HepG2 (cell line): ENCODE measurements around the gene CDC42EP3. TPM values are rescaled to one million over a fixed set of nuclear protein-coding genes. Genes with fewer than 3 reads are reported as not detected.

Experiments used
- ATAC-seq: fragments of 200-7000 bp; cut with Tn5 transposase; 3 replicates; pipeline ENCODE4 v1.9.1; 2020; ENCODE audit warnings: mild to moderate bottlenecking, moderate library complexity
- BruUV-seq: library from RNA; stranded (reverse); fragments of 400-500 nt; replicated peaks from 2 replicates; lab custom pipeline; 2021; lab: Mats Ljungman, UMichigan
- CTCF ChIA-PET: fragments of 300-600 bp; formaldehyde crosslinking; extraction: SDS; loops from one replicate; lab custom pipeline; 2021; ENCODE audit warnings: low total read pairs, inconsistent platforms, low intra/inter-chr PET ratio; lab: Yijun Ruan, JAX
- POLR2A ChIA-PET: fragments of 350-600 bp; sonication (Branson Sonifier 250); formaldehyde crosslinking; loops from one replicate; lab custom pipeline; 2020; ENCODE audit warnings: antibody characterized with exemption, inconsistent platforms; lab: Yijun Ruan, JAX
- DNase-seq: peaks from one replicate; pipeline ENCODE4 v3.0.0-alpha.2; 2015; ENCODE audit warnings: low spot score
- FAIRE-seq: peaks from 3 replicates; lab custom pipeline; 2011; peaks lifted over from hg19 to GRCh38; lab: Jason Lieb, UNC
- H2AFZ ChIP-seq: one replicate; pipeline ENCODE4 v1.6.1; 2011; ENCODE audit warnings: low read length, inconsistent platforms
- H3K27ac ChIP-seq: fragments of 300-600 bp; 3 replicates; pipeline ENCODE4 v1.8.0; 2011; ENCODE audit warnings: mixed run types, mild to moderate bottlenecking, mixed read lengths, low read length, inconsistent platforms; ENCODE audit not compliant: insufficient read depth; ENCODE audit errors: extremely low read length
- H3K27me3 ChIP-seq, 2 experiments: fragments of 200-600 bp in 1 of 2; 2 replicates in 1 of 2; 3 replicates in 1 of 2; pipeline versions ENCODE4 v1.6.0 to v1.8.0; 2011; ENCODE audit warnings: low read length in 2 of 2, mild to moderate bottlenecking in 2 of 2, moderate library complexity in 2 of 2, inconsistent platforms in 1 of 2; ENCODE audit not compliant: insufficient read depth in 2 of 2, control insufficient read depth in 1 of 2
- H3K36me3 ChIP-seq, 2 experiments: fragments of 200-600 bp in 1 of 2; replicated peaks in 1 of 2; 2 replicates in 1 of 2; 3 replicates in 1 of 2; pipeline versions ENCODE4 v1.5.1 to v1.8.0; 2011; ENCODE audit warnings: low read length in 2 of 2, inconsistent platforms in 1 of 2; ENCODE audit not compliant: insufficient read depth in 2 of 2, control insufficient read depth in 1 of 2
- H3K4me1 ChIP-seq: 2 replicates; pipeline ENCODE4 v1.5.1; 2012; ENCODE audit warnings: low read length, inconsistent platforms; ENCODE audit not compliant: insufficient read depth
- H3K4me2 ChIP-seq: 2 replicates; pipeline ENCODE4 v1.6.0; 2011; ENCODE audit warnings: low read depth, low read length, inconsistent platforms
- H3K4me3 ChIP-seq, 3 experiments: fragments of 200-600 bp in 1 of 3; sonication (generic), shearing (Covaris generic) in 1 of 3; replicated peaks in 1 of 3; 2 replicates each; pipeline ENCODE4 v1.5.1; 2011 to 2016; ENCODE audit warnings: low read length in 3 of 3, inconsistent platforms in 2 of 3, low read depth in 2 of 3, mild to moderate bottlenecking in 2 of 3, control low read depth in 1 of 3, mixed read lengths in 1 of 3; ENCODE audit not compliant: insufficient read depth in 1 of 3
- H3K79me2 ChIP-seq: one replicate; pipeline ENCODE4 v1.6.1; 2011; ENCODE audit warnings: low read length, inconsistent platforms; ENCODE audit not compliant: insufficient read depth
- H3K9ac ChIP-seq: 2 replicates; pipeline ENCODE4 v1.6.0; 2011; ENCODE audit warnings: mild to moderate bottlenecking, low read depth, low read length, inconsistent platforms; ENCODE audit not compliant: insufficient read depth
- H3K9me3 ChIP-seq: 2 replicates; pipeline ENCODE4 v1.5.1; 2012; ENCODE audit warnings: mild to moderate bottlenecking, low read length
- H4K20me1 ChIP-seq: 2 replicates; pipeline ENCODE4 v1.6.0; 2011; ENCODE audit warnings: inconsistent platforms, mild to moderate bottlenecking, low read length, moderate library complexity; ENCODE audit not compliant: insufficient read depth
- CEBPB ChIP-seq: IDR thresholded peaks from 2 replicates; pipeline ENCODE4 v1.6.1; 2011; ENCODE audit warnings: low read depth, low read length, improper control_type of control experiment, borderline replicate concordance
- CSRNP1 ChIP-seq: sonication (generic); formaldehyde crosslinking; IDR thresholded peaks from 2 replicates; pipeline ENCODE4 v1.8.1; 2023; ENCODE audit warnings: mild to moderate bottlenecking, missing genetic modification reagents
- ETV5 ChIP-seq: IDR thresholded peaks from 2 replicates; pipeline ENCODE4 v1.6.1; 2018; ENCODE audit warnings: missing biosample characterization, missing genetic modification reagents, inconsistent platforms, borderline replicate concordance
- HNF4G ChIP-seq, 2 experiments: sonication (generic) in 1 of 2; formaldehyde crosslinking in 1 of 2; IDR thresholded peaks; 2 replicates each; pipeline versions ENCODE4 v1.4.0 to v1.6.1; 2011 to 2020; ENCODE audit warnings: borderline replicate concordance in 2 of 2, low read depth in 2 of 2, mild to moderate bottlenecking in 2 of 2, low read length in 1 of 2, missing genetic modification reagents in 1 of 2, moderate library complexity in 1 of 2
- IRF9 ChIP-seq: sonication (generic); formaldehyde crosslinking; IDR thresholded peaks from 2 replicates; pipeline ENCODE4 v1.8.0; 2022; ENCODE audit warnings: missing genetic modification reagents, mild to moderate bottlenecking, borderline replicate concordance
- RAD51 ChIP-seq: fragments of 450-650 bp; IDR thresholded peaks from 2 replicates; pipeline ENCODE4 v1.6.1; 2016; ENCODE audit warnings: borderline replicate concordance
- ZBTB21 ChIP-seq: sonication (generic); formaldehyde crosslinking; IDR thresholded peaks from 2 replicates; pipeline ENCODE4 v1.4.0; 2020; ENCODE audit warnings: missing genetic modification reagents
- ZBTB44 ChIP-seq: sonication (generic); formaldehyde crosslinking; IDR thresholded peaks from 2 replicates; pipeline ENCODE4 v1.4.0; 2020; ENCODE audit warnings: missing genetic modification reagents
- ZC3H4 ChIP-seq: sonication (generic); formaldehyde crosslinking; IDR thresholded peaks from 2 replicates; pipeline ENCODE4 v1.4.0; 2020; ENCODE audit warnings: missing genetic modification reagents, borderline replicate concordance
- ZNF674 ChIP-seq: sonication (generic); formaldehyde crosslinking; IDR thresholded peaks from 2 replicates; pipeline ENCODE4 v1.5.0; 2020; ENCODE audit warnings: low read depth, mild to moderate bottlenecking, missing genetic modification reagents
- ZSCAN22 ChIP-seq: sonication (generic); formaldehyde crosslinking; IDR thresholded peaks from 2 replicates; pipeline ENCODE4 v1.4.0; 2020; ENCODE audit warnings: mild to moderate bottlenecking, missing genetic modification reagents
- WGBS: methylation state at CpG from one replicate; pipeline ENCODE4 v1.1.6; 2017; ENCODE audit warnings: low lambda C conversion rate; 5-methylcytosine and 5-hydroxymethylcytosine counted together
- in situ Hi-C: cut with HindIII; loops from 2 replicates; pipeline ENCODE4 v1.10.0; 2017; ENCODE audit warnings: low pct_unique_long_range_greater_than_20kb; ENCODE audit not compliant: extremely low pct_ligation_motif_present
- intact Hi-C: fragments of 100-400 bp; cut with micrococcal nuclease; formaldehyde crosslinking; loops from one replicate; pipeline ENCODE4 v1.10.0; 2022; ENCODE audit not compliant: unreplicated experiment
- polyA plus RNA-seq, 8 experiments: library from polyadenylated mRNA; depleted of rRNA in 3 of 8; stranded (reverse) in 7 of 8; unstranded in 1 of 8; fragments of >200 nt; fragmentation: Illumina TruSeq in 4 of 8; extraction: Trizol in 4 of 8; gene quantifications; 2 replicates each; pipeline versions ENCODE4 v1.2.1 to v1.2.3, GENCODE V29; 2011 to 2016; ENCODE audit warnings: low read depth in 4 of 8, missing spikeins in 1 of 8, mixed read lengths in 1 of 8; ENCODE audit not compliant: insufficient read depth in 1 of 8
- total RNA-seq, 5 experiments: library from RNA; depleted of rRNA; stranded (reverse); fragments of >200 nt; fragmentation: Illumina TruSeq; extraction: Trizol; gene quantifications; 2 replicates each; pipeline ENCODE4 v1.2.3, GENCODE V29; 2016; ENCODE audit warnings: low read depth in 1 of 5

CDC42EP3 gene
- total and polyA plus RNA-seq, 2 of the 13 experiments (the other 11 are each of a cell fraction or from before 2014, with no cell fraction given): 0.01 TPM; not detected in 1

GRCh38 chr2:37682473-37682872 lies 11.0 kb upstream of the CDC42EP3 start (continued):
- no peak for TF ChIP-seq ZBTB44
- no peak for TF ChIP-seq ZNF674 (CRISPR knock-in tag)

GRCh38 chr2:37681587-37681986 lies 10.1 kb upstream of the CDC42EP3 start:
- H3K4me2 ChIP-seq: no peak overlapping the region
- H3K79me2 ChIP-seq: no peaks in the 10 kb centered on the region
- no peak overlapping the region for H2AFZ ChIP-seq
- ChIA-PET CTCF (no interaction called here), POLR2A (no interaction called here)
- H3K27ac ChIP-seq: no peak overlapping the region
- ATAC-seq (no peak), FAIRE-seq (no peak), DNase-seq (no peak)
- no peaks in the 10 kb centered on the region for H3K36me3 ChIP-seq
- H3K27me3 ChIP-seq: peaks cover 3 to 26% of the 10 kb centered on the region in 2 experiments; a peak in 3 of 5 replicates
- H4K20me1 ChIP-seq: no peaks in the 10 kb centered on the region
- H3K9ac ChIP-seq: no peak overlapping the region
- 0% methylated on average over 1 of the region's 1 CpG for WGBS
- in situ Hi-C loops: no loop called here
- no peaks in the 10 kb centered on the region for H3K4me1 ChIP-seq
- no TSS peak for BruUV-seq
- H3K9me3 ChIP-seq: no peaks in the 10 kb centered on the region
- 0 out of 2 replicates have a peak, but pooled peaks have one; percentile 16 for TF ChIP-seq CEBPB
- no peak for TF ChIP-seq RAD51
- H3K4me3 ChIP-seq: no peak overlapping the region
- intact Hi-C loops: no loop called here

- Histone ChIP-seq H3K4me1 (no peaks in the 10 kb centered on the region), H3K36me3 (no peaks in the 10 kb centered on the region), H3K79me2 (no peaks in the 10 kb centered on the region), H2AFZ (no peak overlapping the region), H3K27ac (no peak overlapping the region), H3K9ac (no peak overlapping the region), H4K20me1 (no peaks in the 10 kb centered on the region), H3K4me2 (no peak overlapping the region), H3K4me3 (no peak overlapping the region), H3K9me3 (no peaks in the 10 kb centered on the region), H3K27me3 (peaks cover 3 to 33% of the 10 kb centered on the region in 2 experiments; a peak in 3 of 5 replicates)
- ATAC-seq (no peak), FAIRE-seq (no peak), DNase-seq (no peak)
- ChIA-PET CTCF (no interaction called here), POLR2A (no interaction called here)
- no TSS peak for BruUV-seq
- intact Hi-C loops (no loop called here), in situ Hi-C loops (no loop called here)
- WGBS: 0% methylated on average over 2 of the region's 2 CpGs
- no peak for TF ChIP-seq ETV5 (CRISPR knock-in tag)
- TF ChIP-seq ZSCAN22 (CRISPR knock-in tag): no peak
- no peak for TF ChIP-seq ZBTB21 (CRISPR knock-in tag)
- TF ChIP-seq ZC3H4 (CRISPR knock-in tag): no peak
- TF ChIP-seq HNF4G (IDR thresholded peaks at IDR 0.05; ENCODE audit: borderline replicate concordance, low read depth, low read length): no peak
- no peak for TF ChIP-seq HNF4G (CRISPR knock-in tag; IDR thresholded peaks at IDR 0.05; ENCODE audit: borderline replicate concordance, low read depth)
- no peak for TF ChIP-seq IRF9 (CRISPR knock-in tag)
- no peak for TF ChIP-seq CSRNP1 (CRISPR knock-in tag)
Measured at GRCh38 chr2:37679072-37679695, 7.7 kb upstream of the CDC42EP3 start.
